H1 (cell line): ENCODE results near the gene LMO4. TPM values are rescaled to one million over a fixed set of nuclear protein-coding genes. Genes with fewer than 3 reads are reported as not detected.

ENCODE experiments used
- CTCF ChIA-PET: fragments of 300-600 bp; sonication (Branson Sonifier 250); formaldehyde crosslinking; loops from one replicate; lab custom pipeline; 2021; ENCODE audit not compliant: partially characterized antibody; lab: Charles Lee
- POLR2A ChIA-PET: fragments of 300-600 bp; sonication (Branson Sonifier 250); formaldehyde crosslinking; loops from one replicate; lab custom pipeline; 2021; ENCODE audit warnings: inconsistent platforms; ENCODE audit not compliant: partially characterized antibody; lab: Charles Lee
- DNase-seq, 2 experiments: peaks; one replicate each; pipeline versions ENCODE4 v3.0.0 to v3.0.0-alpha.2; 2010 to 2022; ENCODE audit warnings: low spot score in 2 of 2, low read depth in 1 of 2, mixed read lengths in 1 of 2
- FAIRE-seq: peaks from 2 replicates; lab custom pipeline; 2011; peaks lifted over from hg19 to GRCh38; lab: Jason Lieb, UNC
- H2AFZ ChIP-seq: 2 replicates; pipeline ENCODE4 v1.8.1; 2012; ENCODE audit warnings: low read length, inconsistent platforms
- H2AK5ac ChIP-seq: 2 replicates; pipeline ENCODE4 v1.6.1; 2013; ENCODE audit warnings: low read depth, low read length
- H2BK120ac ChIP-seq: replicated peaks from 2 replicates; pipeline ENCODE3; 2013; ENCODE audit warnings: low read depth, low read length, inconsistent platforms
- H2BK12ac ChIP-seq: 2 replicates; pipeline ENCODE4 v1.6.1; 2013; ENCODE audit warnings: low read depth, low read length
- H2BK15ac ChIP-seq: 2 replicates; pipeline ENCODE4 v1.6.1; 2013; ENCODE audit warnings: low read length
- H2BK20ac ChIP-seq: 2 replicates; pipeline ENCODE4 v1.6.1; 2013; ENCODE audit warnings: low read length
- H2BK5ac ChIP-seq: 2 replicates; pipeline ENCODE4 v1.6.1; 2013; ENCODE audit warnings: low read depth, low read length
- H3K14ac ChIP-seq: 2 replicates; pipeline ENCODE4 v1.6.1; 2013; ENCODE audit warnings: inconsistent platforms; ENCODE audit not compliant: insufficient read length
- H3K18ac ChIP-seq: 2 replicates; pipeline ENCODE4 v1.6.1; 2013; ENCODE audit warnings: low read length; ENCODE audit errors: extremely low read depth
- H3K23ac ChIP-seq: 2 replicates; pipeline ENCODE4 v1.6.1; 2013; ENCODE audit warnings: inconsistent platforms; ENCODE audit not compliant: insufficient read length
- H3K23me2 ChIP-seq: 2 replicates; pipeline ENCODE4 v1.6.1; 2013; ENCODE audit warnings: low read depth, low read length
- H3K27ac ChIP-seq: 2 replicates; pipeline ENCODE4 v1.6.1; 2011; ENCODE audit warnings: low read depth, low read length, inconsistent platforms
- H3K27me3 ChIP-seq, 4 experiments: replicated peaks in 1 of 4; 1 replicate in 1 of 4; 2 replicates in 3 of 4; pipeline versions ENCODE4 v1.6.1 to v1.8.1; 2011 to 2013; ENCODE audit warnings: low read length in 3 of 4, mild to moderate bottlenecking in 3 of 4, inconsistent platforms in 2 of 4, mixed read lengths in 2 of 4, moderate library complexity in 1 of 4; ENCODE audit not compliant: control insufficient read depth in 3 of 4, insufficient read depth in 3 of 4; ENCODE audit errors: extremely low read depth in 1 of 4
- H3K36me3 ChIP-seq, 4 experiments: 2 replicates each; pipeline versions ENCODE4 v1.6.1 to v1.8.1; 2011 to 2013; ENCODE audit warnings: mild to moderate bottlenecking in 4 of 4, low read length in 3 of 4, moderate library complexity in 2 of 4, control low read depth in 1 of 4, inconsistent platforms in 1 of 4; ENCODE audit not compliant: insufficient read depth in 4 of 4, control insufficient read depth in 2 of 4
- H3K4ac ChIP-seq: replicated peaks from 2 replicates; pipeline ENCODE3; 2013; ENCODE audit warnings: low read length, low read depth, mixed read lengths, inconsistent platforms; ENCODE audit not compliant: insufficient read length
- H3K4me1 ChIP-seq, 4 experiments: replicated peaks in 1 of 4; 1 replicate in 1 of 4; 2 replicates in 3 of 4; pipeline versions ENCODE4 v1.6.1 to v1.8.1; 2011 to 2013; ENCODE audit warnings: low read length in 3 of 4, inconsistent platforms in 2 of 4, mixed read lengths in 1 of 4; ENCODE audit not compliant: insufficient read depth in 4 of 4, control insufficient read depth in 3 of 4
- H3K4me2 ChIP-seq, 2 experiments: 2 replicates each; pipeline versions ENCODE4 v1.6.1 to v1.8.1; 2011 to 2013; ENCODE audit warnings: low read depth in 2 of 2, low read length in 2 of 2, control low read depth in 1 of 2, inconsistent platforms in 1 of 2, mild to moderate bottlenecking in 1 of 2; ENCODE audit not compliant: insufficient read depth in 1 of 2
- H3K4me3 ChIP-seq, 4 experiments: fragments of 200-600, 300-600 bp in 1 of 4; sonication (generic), shearing (Covaris generic), sonication (Bioruptor Twin) in 1 of 4; 2 replicates each; pipeline versions ENCODE4 v1.5.1 to v1.8.1; 2011 to 2016; ENCODE audit warnings: low read length in 4 of 4, low read depth in 3 of 4, control low read depth in 2 of 4, inconsistent platforms in 2 of 4, mild to moderate bottlenecking in 2 of 4, mixed read lengths in 1 of 4, moderate library complexity in 1 of 4; ENCODE audit not compliant: insufficient read depth in 2 of 4; ENCODE audit errors: extremely low read depth in 1 of 4
- H3K56ac ChIP-seq: replicated peaks from 2 replicates; pipeline ENCODE3; 2013; ENCODE audit warnings: low read depth, mild to moderate bottlenecking, mixed read lengths, low read length, inconsistent platforms; ENCODE audit not compliant: insufficient read length
- H3K79me1 ChIP-seq: 2 replicates; pipeline ENCODE4 v1.6.1; 2013; ENCODE audit warnings: low read depth, low read length, control low read depth
- H3K79me2 ChIP-seq, 2 experiments: 2 replicates each; pipeline versions ENCODE4 v1.6.1 to v1.8.1; 2012 to 2013; ENCODE audit warnings: low read length in 2 of 2, mild to moderate bottlenecking in 2 of 2, inconsistent platforms in 1 of 2; ENCODE audit not compliant: insufficient read depth in 2 of 2, control insufficient read depth in 1 of 2
- H3K9ac ChIP-seq, 4 experiments: replicated peaks in 1 of 4; 1 replicate in 1 of 4; 2 replicates in 3 of 4; pipeline versions ENCODE4 v1.6.1 to v1.8.1; 2011 to 2013; ENCODE audit warnings: low read depth in 3 of 4, low read length in 3 of 4, control low read depth in 2 of 4, mild to moderate bottlenecking in 2 of 4, moderate library complexity in 2 of 4, inconsistent platforms in 1 of 4; ENCODE audit errors: extremely low read depth in 1 of 4
- H3K9me3 ChIP-seq, 2 experiments: 2 replicates each; pipeline versions ENCODE4 v1.6.1 to v1.8.1; 2012 to 2013; ENCODE audit warnings: mild to moderate bottlenecking in 2 of 2, moderate library complexity in 2 of 2, control low read depth in 1 of 2, inconsistent platforms in 1 of 2, low read depth in 1 of 2, low read length in 1 of 2, mixed read lengths in 1 of 2; ENCODE audit not compliant: insufficient read depth in 2 of 2
- H4K20me1 ChIP-seq, 2 experiments: replicated peaks in 1 of 2; 2 replicates each; pipeline versions ENCODE3 to v1.8.1; 2011 to 2013; ENCODE audit warnings: inconsistent platforms in 2 of 2, low read length in 2 of 2, mild to moderate bottlenecking in 1 of 2; ENCODE audit not compliant: insufficient read depth in 2 of 2, control insufficient read depth in 1 of 2
- H4K5ac ChIP-seq: 2 replicates; pipeline ENCODE4 v1.6.1; 2013; ENCODE audit warnings: low read length, low read depth, mixed read lengths, inconsistent platforms; ENCODE audit not compliant: insufficient read length
- H4K8ac ChIP-seq: 2 replicates; pipeline ENCODE4 v1.8.0; 2013; ENCODE audit warnings: mild to moderate bottlenecking, moderate library complexity, low read length, inconsistent platforms; ENCODE audit not compliant: insufficient read depth; ENCODE audit errors: extremely low read depth
- H4K91ac ChIP-seq: replicated peaks from 2 replicates; pipeline ENCODE3; 2013; ENCODE audit warnings: low read length, mixed read lengths, inconsistent platforms; ENCODE audit not compliant: insufficient read length
- BCL11A ChIP-seq, 2 experiments: IDR thresholded peaks; one replicate each; pipeline ENCODE4 v1.6.1; 2011; ENCODE audit warnings: low read depth in 2 of 2, low read length in 2 of 2, mild to moderate bottlenecking in 2 of 2
- CBX5 ChIP-seq: fragments of 300-800, 300-1000 bp; sonication (generic); IDR thresholded peaks from 2 replicates; pipeline ENCODE4 v1.7.1; 2016; ENCODE audit warnings: antibody characterized with exemption, low read length, low read depth
- CREB1 ChIP-seq: IDR thresholded peaks from 2 replicates; pipeline ENCODE4 v1.6.1; 2012; ENCODE audit warnings: inconsistent platforms
- GTF2F1 ChIP-seq: IDR thresholded peaks from 2 replicates; pipeline ENCODE4 v1.6.1; 2012; ENCODE audit warnings: low read depth, low read length, improper control_type of control experiment, borderline replicate concordance
- PHF8 ChIP-seq: fragments of 200-600 bp; sonication (generic); conservative IDR thresholded peaks from 2 replicates; pipeline ENCODE4 v1.7.1; 2012; ENCODE audit warnings: low read depth, mild to moderate bottlenecking, inconsistent platforms, low read length, moderate library complexity
- SIX5 ChIP-seq: IDR thresholded peaks from 2 replicates; pipeline ENCODE4 v1.6.1; 2011; ENCODE audit warnings: mild to moderate bottlenecking, low read depth, low read length
- SP4 ChIP-seq: IDR thresholded peaks from 2 replicates; pipeline ENCODE4 v1.6.1; 2012; ENCODE audit warnings: low read length, inconsistent platforms
- SUZ12 ChIP-seq: fragments of 200-600 bp; sonication (generic); IDR thresholded peaks from 2 replicates; pipeline ENCODE4 v1.6.1; 2012; ENCODE audit warnings: mild to moderate bottlenecking, inconsistent platforms, low read length, moderate library complexity, mixed read lengths
- USF2 ChIP-seq: IDR thresholded peaks from 2 replicates; pipeline ENCODE4 v1.6.1; 2011; ENCODE audit warnings: low read length, improper control_type of control experiment
- WGBS, 2 experiments: shearing (Covaris generic) in 1 of 2; methylation state at CpG; one replicate each; pipeline versions ENCODE4 v1.1.6 to v1.1.7; 2013 to 2015; ENCODE audit warnings: low lambda C conversion rate in 2 of 2, mixed read lengths in 2 of 2, inconsistent platforms in 1 of 2, low coverage in 1 of 2, missing lambda C conversion rate in 1 of 2; ENCODE audit not compliant: insufficient replicate concordance in 2 of 2, insufficient coverage in 1 of 2, insufficient read length in 1 of 2; ENCODE audit errors: extremely low coverage in 1 of 2, missing lambda C conversion rate in 1 of 2; 5-methylcytosine and 5-hydroxymethylcytosine counted together
- polyA plus RNA-seq, 7 experiments: library from polyadenylated mRNA; depleted of rRNA in 3 of 7; stranded (reverse) in 5 of 7; unstranded in 2 of 7; fragments of >200 nt in 5 of 7; fragments of 200-250 nt in 2 of 7; gene quantifications; 1 replicate in 5 of 7; 2 replicates in 1 of 7; 4 replicates in 1 of 7; pipeline versions ENCODE4 v1.2.1 to v1.2.3, GENCODE V29; 2011 to 2013; ENCODE audit warnings: missing spikeins in 2 of 7, mixed read lengths in 2 of 7
- total RNA-seq: library from RNA; stranded (reverse); fragmentation: NEBNext Ultra II Directional; extraction: Animal tissue kit (Norgen Biotek cat#: 25700); gene quantifications from 2 replicates; pipeline ENCODE4 v1.2.1, GENCODE V29; 2021

LMO4 gene
- total and polyA plus RNA-seq, 2 of the 8 experiments (the other 6 are each of a cell fraction or from before 2014, with no cell fraction given): 71.7 to 98.7 TPM

DNA sequence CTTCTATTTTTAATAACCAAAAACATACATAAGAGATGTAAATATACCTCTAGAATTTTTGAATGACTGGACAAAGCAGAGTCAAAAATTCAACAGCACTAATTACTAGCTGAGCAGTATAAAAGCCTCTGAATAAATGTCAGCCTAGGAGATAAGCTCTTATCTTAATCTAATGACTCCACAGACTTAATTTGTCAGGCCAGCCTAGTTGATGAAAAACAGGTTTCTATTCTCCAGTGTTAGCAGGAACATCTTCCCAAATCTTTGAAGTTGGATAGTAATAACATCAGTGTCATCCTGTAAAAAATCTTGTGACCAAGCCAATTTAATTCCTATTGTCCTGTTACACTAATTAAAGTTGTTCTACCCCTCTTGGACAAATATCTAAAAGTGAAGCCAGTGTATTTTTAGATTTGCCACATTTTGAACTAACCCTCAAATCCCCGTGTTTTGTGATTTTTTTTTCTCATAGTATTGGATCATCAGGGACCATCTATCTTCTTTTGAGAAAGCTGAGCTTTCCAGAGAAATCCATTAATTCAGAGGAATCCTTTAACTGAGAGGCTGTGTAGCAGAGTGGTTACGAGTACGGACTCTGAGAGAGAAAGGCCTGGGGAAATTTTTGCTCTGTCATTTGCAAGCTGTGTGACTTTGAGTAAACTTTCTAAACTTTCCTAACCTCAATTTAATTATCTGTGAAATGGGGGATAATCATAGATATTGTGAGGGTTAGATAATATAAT, 41.2 kb downstream of the LMO4 start:
- DNase-seq: no peak
- WGBS, 2 experiments: 84% methylated on average over 3 of the region's 3 CpGs; no CpG with 5 or more reads in 1 of the 2 experiments
- Histone ChIP-seq H2BK120ac (no peak overlapping the region), H2BK12ac (no peak overlapping the region), H3K79me2 (no peaks in the 10 kb centered on the region), H3K14ac (no peak overlapping the region), H2AFZ (no peak overlapping the region), H3K36me3 (no peaks in the 10 kb centered on the region), H3K27ac (no peak overlapping the region), H4K8ac (no peak overlapping the region), H3K79me1 (no peaks in the 10 kb centered on the region), H3K4me2 (no peak overlapping the region), H2BK20ac (no peak overlapping the region), H3K4ac (no peak overlapping the region), H3K23me2 (no peaks in the 10 kb centered on the region), H3K23ac (no peak overlapping the region), H3K4me1 (peaks cover 0 to 6% (median 1%) of the 10 kb centered on the region in 4 experiments; a peak in 2 of 7 replicates), H3K9ac (no peak overlapping the region), H2BK15ac (no peak overlapping the region), H4K91ac (no peak overlapping the region), H3K27me3 (no peaks in the 10 kb centered on the region), H2BK5ac (no peak overlapping the region), H3K9me3 (no peaks in the 10 kb centered on the region; a peak in 1 of 4 replicates), H3K4me3 (no peak overlapping the region), H4K20me1 (no peaks in the 10 kb centered on the region), H2AK5ac (no peak overlapping the region), H3K18ac (no peak overlapping the region), H4K5ac (no peak overlapping the region), H3K56ac (no peak overlapping the region)
- TF ChIP-seq PHF8: no peak
- TF ChIP-seq SUZ12: no peak
- TF ChIP-seq SP4: no peak
- TF ChIP-seq USF2: no peak
- TF ChIP-seq GTF2F1: no peak
- TF ChIP-seq BCL11A (IDR thresholded peaks at IDR 0.05; ENCODE audit: low read depth in 2 of 2, low read length in 2 of 2): no peak
- no peak for TF ChIP-seq CBX5
- TF ChIP-seq SIX5: no peak
- no peak for TF ChIP-seq CREB1
- FAIRE-seq: no peak
- ChIA-PET POLR2A (interaction anchor here (0.8 to 0.9 kb wide), 2 partner anchors 25 to 42 kb away, joined by 3 read pairs; no protein-coding TSS in a partner anchor), CTCF (interaction anchor here (0.5 to 1.4 kb wide), 3 partner anchors 33 to 514 kb away, joined by 3 to 5 read pairs (median 3); no protein-coding TSS in a partner anchor)
